GM21619 (cell line): ENCODE measurements around the gene BSPRY.
A peak's percentile ranks its signal among the peaks of the same experiment; 100 is the strongest.
"Not testable (repeated sequence)": the region's sequence is repeated elsewhere in the genome, so short reads cannot be mapped to it uniquely, and the experiment has no call there.

Experiments
- ATAC-seq: cut with Tn5 transposase; IDR thresholded peaks from one replicate; pipeline ENCODE4 v1.9.1; 2021; ENCODE audit not compliant: unreplicated experiment

BSPRY gene

GRCh38 chr9:113368982-113369854, 19.9 kb downstream of the BSPRY start:
- no peak for ATAC-seq

DNA sequence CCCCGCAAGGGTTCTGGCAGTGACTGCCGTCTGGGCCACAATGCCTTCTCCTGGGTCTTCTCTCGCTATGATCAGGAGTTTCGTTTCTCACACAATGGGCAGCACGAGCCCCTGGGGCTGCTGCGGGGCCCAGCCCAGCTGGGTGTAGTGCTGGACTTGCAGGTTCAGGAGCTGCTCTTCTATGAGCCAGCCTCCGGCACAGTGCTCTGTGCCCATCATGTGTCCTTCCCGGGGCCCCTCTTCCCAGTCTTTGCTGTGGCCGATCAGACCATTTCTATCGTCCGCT, 20.5 kb downstream of the BSPRY start:
- ATAC-seq, result no peak

DNA sequence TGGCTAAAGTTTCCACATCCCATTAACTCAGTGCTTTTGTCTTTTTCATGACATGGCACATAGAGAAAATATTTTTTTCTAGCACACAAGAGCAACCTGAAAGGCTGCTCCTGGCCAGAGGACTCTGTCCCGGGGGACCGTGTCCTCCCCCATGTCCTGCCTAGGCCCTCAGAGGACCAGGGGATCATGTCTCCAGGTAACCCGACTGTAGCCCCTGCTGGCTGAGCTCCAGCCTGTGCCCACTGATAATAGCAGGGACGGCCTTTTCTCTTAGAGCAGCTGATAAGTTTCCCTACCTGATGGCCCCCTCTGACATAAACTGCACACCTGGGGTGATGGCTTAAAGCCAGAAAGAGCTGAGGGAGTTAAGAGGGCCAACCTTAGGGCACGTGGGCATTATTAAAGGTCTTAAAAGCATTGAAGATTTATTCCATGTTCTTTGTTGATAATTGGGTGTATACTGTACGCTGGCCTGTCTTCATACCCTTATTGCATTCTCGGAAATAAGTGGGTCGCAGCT, 21.5 kb downstream of the BSPRY start:
- ATAC-seq, result no peak

- no peak for ATAC-seq
Observed at GRCh38 chr9:113372059-113372458, 22.7 kb downstream of the BSPRY start.

DNA sequence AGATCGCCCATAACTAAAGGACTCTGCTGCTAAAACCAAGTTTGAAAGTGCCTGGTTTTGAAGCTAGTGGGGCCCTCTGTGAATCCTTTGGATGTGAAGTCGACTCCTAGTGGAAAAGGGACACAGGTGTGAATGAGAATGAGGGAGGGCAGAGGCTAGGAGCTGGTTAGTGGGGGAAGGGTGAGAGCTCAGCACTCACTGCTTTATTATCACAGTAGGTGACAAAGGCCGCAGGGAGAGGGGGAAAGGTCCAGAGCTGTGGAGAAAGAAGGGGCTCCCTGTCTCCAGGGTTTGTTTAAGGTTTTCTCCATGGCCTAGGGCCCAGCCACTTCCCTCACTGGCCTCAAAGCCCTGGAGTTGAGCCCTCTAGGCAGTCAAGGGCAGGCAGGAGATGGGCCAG, 23.9 kb downstream of the BSPRY start:
- ATAC-seq, result no peak

DNA sequence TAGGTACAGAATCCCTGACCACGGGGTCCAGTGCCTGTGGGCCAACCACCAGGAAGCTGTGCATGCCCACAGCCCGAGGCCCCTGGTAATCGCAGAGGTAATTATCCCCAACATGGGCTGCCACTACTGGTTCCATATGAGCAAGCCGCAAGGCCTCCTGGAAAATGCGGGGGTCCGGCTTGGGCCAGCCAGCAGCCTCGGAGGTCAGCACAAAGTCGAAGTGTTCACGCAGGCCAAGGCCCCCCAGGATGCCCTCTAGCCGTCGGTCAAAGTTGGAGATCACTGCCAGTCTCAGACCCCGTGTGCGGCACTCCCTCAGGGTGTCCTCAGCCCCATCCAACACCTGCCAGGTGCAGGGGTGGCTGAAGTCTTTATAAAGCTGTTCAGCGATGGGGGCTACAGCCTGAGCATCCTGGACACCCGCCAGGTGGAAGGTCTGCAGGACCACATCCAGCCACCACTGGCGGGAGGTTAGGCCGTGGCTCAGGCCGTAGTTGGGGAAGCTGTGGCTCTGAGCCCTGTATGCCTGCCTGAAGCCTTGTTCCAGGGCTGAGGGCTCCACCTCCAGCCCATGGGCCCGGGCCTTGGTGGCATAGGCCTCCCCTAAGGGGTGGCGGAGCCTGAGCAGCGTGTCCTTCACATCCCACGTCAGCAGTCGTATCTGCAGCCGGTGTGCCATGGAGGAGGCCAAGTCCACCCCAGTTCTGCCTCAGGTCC, 24.5 kb downstream of the BSPRY start:
- ATAC-seq, result no peak

DNA sequence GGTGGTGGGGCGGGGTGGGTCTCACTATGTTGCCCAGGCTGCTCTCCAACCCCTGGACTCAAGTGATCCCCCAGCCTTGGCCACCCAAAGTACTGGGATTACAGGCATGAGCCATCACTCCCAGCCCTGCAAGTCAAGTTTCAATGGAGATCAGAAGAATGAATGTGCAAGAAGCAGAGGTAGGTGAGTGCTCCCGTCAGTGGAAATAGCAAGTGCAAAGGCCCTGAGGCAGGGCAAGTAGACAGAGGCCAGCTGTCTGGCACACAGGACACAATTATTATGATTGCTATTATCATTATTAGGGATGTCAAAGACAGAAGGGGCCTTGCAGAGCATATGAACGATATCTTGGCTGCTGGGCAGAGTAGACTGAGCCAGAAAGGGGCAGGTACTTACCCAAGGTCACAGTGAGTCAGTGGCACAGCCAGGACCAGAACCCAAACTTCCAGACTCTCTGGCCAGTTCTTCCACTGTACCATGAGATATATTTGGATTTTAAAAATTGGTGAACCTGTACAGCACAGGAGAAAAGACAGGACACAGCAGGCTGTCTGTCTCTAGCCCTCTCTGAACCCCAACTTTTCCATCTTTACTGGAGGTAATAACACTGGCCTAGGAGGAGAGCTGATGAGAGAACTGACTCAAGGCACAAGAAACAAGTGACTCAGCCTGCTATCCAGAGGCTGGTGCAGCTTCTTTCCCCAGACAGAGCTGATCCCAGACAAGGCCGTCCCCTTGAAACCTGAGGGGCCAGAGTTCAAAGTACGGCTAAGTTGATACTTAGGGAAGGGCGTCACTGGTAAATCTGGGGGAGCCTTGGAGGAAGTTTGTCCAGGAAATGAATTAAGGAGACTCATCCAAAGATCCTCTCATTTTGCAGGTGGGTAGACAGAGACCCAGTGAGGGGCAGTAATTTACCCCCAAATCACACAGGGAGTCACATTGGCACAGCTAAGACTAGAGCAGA, 26.0 kb downstream of the BSPRY start:
- no peak for ATAC-seq

GRCh38 chr9:113376634-113377567, 27.6 kb downstream of the BSPRY start, which contains the start of gene HDHD3:
Gene HDHD3, minus strand, starts transcription at chr9:113376986. Its CDS starts 2,632 bp downstream, at chr9:113374354.
- ATAC-seq, result peak; percentile 71

GRCh38 chr9:113379094-113379828, 29.9 kb downstream of the BSPRY start:
- ATAC-seq, result not testable (repeated sequence)

- not testable (repeated sequence) for ATAC-seq
Observed at GRCh38 chr9:113379829-113380210, 30.5 kb downstream of the BSPRY start.

GRCh38 chr9:113380869-113381378, 31.6 kb downstream of the BSPRY start:
- peak; percentile 75 for ATAC-seq

DNA sequence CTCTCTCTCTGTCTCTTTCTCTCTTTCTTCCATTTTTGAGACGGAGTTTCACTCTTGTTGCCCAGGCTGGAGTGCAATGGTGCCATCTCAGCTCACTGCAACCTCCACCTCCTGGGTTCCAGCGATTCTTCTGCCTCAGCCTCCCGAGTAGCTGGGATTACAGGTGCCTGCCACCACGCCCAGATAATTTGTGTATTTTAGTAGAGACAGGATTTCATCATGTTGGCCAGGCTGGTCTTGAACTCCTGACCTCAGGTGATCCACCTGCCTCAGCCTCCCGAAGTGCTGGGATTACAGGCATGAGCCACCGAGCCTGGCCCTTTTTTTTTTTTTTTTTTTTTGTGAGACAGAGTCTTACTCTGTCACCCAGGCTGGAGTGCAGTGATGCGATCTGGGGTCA, 32.1 kb downstream of the BSPRY start:
- ATAC-seq, result not testable (repeated sequence)

GRCh38 chr9:113381909-113382411, 32.6 kb downstream of the BSPRY start:
- ATAC-seq, result no peak

DNA sequence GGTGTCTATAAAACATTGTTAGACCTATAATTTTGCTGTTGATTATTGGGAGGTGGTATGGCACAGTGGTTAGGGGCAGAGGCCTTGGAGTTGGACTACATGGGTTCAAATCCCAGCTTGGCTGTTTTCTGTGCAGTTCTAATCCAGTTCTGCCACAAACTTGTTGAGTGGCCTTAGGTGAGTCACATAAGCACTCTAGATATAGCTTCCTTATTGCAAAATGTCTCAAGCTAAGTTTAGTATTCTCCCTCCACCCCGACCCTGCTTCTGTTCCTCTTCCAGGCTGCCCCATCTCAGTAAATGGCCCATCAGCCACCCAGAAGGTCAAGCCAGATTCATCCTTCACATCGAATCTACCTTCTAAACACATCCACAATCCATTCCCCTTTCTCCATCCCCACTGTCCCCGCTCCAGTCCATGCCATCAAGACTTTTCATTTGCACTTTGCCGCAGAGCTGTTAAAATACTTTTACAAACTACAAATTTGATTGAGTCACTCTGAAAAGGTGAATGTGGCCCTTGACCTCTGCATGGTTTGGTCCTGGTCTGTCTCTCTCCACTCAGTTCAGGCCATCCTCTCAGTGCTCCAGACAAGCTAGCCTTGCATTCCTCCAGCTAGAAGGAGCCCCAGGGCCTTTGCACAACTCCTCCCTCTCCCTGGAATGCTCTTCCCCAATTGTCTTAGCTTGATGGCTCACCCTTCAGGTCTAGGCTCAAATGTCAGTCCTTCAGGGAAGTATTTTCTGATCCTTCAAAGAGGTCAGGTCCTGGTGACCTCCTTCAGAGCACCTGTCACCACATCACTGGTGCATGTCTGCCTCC, 37.4 kb downstream of the BSPRY start:
- ATAC-seq, result no peak

GRCh38 chr9:113387560-113388230, 38.4 kb downstream of the BSPRY start:
- ATAC-seq, result no peak

DNA sequence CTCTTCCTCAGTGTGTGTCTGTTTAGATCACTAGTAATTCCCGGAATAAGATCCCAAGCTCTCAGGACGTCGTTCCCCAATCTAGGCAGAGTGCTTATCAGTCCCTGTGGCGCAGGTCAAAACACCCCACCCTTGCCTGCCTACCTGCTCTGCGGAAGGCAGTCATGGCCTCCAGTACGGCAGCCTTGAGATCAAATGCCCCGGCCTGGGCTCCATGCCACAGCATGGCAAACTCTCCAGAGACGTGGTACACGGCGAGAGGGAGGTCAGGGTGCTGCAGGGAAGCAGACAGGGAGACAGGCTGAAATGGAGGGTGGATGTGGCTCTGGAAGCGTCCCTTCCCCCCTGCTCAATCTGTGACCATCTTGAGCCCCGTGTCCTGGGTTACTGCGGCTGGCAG, 39.5 kb downstream of the BSPRY start:
- ATAC-seq, result no peak

- no peak for ATAC-seq
Observed at GRCh38 chr9:113389451-113389850, 40.1 kb downstream of the BSPRY start.
